M059J (cell line): ENCODE measurements around the gene SH3GLB2. TPM values are rescaled to one million over a fixed set of nuclear protein-coding genes. Genes with fewer than 3 reads are reported as not detected.
"Not testable (repeated sequence)": the region's sequence is repeated elsewhere in the genome, so short reads cannot be mapped to it uniquely, and the experiment has no call there.

Experiments used
- DNase-seq: peaks from one replicate; pipeline ENCODE4 v3.0.0-alpha.2; 2012; ENCODE audit warnings: low read depth
- total RNA-seq: library from RNA; depleted of rRNA; stranded (reverse); fragments of >200 nt; shearing (Covaris generic); gene quantifications from 2 replicates; pipeline ENCODE4 v1.2.3, GENCODE V29; 2014

The SH3GLB2 gene
- total RNA-seq, 1 experiment from 2014 or later: 28.8 TPM

DNA sequence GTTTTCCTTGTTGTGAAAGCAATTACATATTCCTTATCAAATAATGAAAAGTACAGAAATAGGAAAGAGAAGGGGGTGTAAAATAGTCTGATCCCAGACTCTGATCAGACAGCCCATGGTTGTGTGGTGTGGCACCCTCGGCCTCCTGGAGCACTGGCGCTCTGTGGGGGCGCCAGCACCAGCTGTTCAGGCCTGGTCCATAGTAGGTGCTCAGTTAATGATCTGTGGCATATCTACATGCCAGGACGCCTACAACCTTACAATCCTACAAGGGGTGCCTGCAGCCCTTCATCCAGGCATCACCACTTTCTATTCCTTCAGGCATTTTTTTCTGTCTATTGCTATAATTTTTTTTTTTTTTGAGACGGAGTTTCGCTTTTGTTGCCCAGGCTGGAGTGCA lies 24.9 kb upstream of the SH3GLB2 start:
- DNase-seq: no peak

DNA sequence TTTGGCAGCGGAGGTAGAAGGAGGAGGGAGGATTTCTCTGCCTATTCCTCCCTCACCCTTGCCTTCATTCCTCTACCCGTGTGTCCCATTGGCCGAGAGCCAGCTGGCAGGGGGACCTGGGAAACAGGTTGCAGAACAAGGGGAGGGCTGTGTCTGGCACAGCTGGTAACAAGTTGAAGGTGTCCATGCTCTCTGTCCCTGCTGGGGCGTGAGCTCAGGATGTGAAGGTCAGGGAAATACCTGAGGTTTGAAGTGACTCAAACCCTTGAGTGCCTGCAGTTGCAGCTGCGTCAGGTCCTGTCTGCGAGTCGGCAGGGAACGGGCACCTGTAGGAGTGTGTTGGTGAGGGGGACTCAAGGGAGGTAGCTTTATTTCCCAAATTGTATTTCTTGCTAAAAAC lies 24.5 kb upstream of the SH3GLB2 start:
- peak; percentile 10 for DNase-seq

- DNase-seq: no peak
These were observed 13.9 kb upstream of the SH3GLB2 start for GRCh38 chr9:129042016-129042415.

- DNase-seq: no peak
These were observed 12.0 kb upstream of the SH3GLB2 start for GRCh38 chr9:129040113-129040643.

DNA sequence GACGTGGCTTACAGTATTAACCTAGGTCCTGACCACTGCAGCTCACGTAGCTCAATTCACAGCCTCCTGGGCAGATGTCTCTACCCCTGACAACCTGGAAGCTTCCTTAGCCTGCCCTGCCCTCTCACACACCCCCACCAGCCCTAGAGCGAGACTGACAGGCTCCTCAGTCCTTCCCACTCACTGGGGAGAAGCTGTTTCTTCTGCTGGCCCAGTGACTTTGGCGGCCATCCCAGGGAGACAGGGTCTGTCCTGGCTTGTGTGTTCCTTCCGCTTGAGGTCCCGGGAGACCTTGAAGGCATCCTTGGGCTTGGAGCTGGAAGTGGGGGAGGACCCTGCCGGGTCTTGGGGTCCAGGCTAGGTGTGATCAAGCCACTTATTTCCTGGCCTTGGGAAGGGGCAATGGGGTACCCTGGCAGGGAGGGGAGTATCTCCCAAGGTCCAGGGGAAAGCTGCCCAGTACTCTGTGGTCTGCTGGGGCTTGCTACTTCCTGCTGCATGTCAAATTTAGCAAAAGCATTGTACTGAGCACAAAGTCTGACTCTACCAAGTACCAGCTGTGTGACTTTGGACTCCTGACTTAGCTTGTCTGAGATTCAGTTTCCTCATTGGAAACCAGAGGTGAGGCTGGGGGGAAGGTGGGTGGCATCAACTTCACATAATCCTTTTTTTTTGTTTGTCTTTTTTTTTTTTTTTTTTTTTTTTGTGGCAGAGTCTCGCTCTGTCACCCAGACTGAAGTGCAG lies 10.2 kb upstream of the SH3GLB2 start:
- DNase-seq: no peak

GRCh38 chr9:129037767-129038098 lies 9.6 kb upstream of the SH3GLB2 start:
- DNase-seq: no peak

- no peak for DNase-seq
These were observed 9.0 kb upstream of the SH3GLB2 start for GRCh38 chr9:129036923-129037766.

DNA sequence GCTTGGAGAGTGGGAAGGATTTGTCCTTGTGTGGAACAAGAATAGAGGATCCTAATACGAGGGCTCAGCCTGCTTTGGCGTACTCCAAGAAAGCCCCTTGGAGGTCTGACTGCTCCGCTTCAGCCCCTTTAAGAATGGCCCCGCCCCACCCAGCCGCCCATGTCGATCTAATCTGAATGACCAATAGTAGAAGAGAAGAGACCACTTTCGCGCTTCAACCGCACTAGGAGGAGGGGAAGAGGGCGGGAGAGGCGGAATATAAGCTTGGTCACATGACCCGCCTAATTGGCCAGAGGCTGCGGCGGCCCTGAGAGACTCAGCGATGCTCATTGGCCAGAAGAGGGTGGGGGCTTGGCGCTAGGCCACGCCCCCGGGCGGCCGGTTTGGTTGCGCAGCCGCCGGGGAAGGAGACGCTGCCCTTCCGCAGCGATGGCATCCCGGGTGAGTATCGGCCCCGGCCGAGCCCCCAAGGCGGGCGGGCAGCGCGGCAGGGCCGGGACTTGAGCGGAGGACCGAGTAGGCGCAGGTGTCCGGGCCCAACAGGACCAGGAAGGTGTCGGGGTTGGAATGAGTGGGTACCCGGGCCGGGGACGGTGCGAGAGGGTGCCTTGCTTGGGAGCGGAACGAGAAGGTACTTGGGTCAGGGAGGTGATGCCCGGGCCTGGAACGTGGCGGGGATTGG lies 8.3 kb upstream of the SH3GLB2 start, which contains the start of gene MIGA2:
TSS of gene MIGA2 (plus strand) at position 386 of the 682 bp plus-strand sequence. CDS start 3,969 bp downstream, outside the sequence.
- peak; percentile 100 for DNase-seq

GRCh38 chr9:129035838-129036237 lies 7.7 kb upstream of the SH3GLB2 start:
- DNase-seq: not testable (repeated sequence)

- no peak for DNase-seq
These were observed 5.1 kb upstream of the SH3GLB2 start for GRCh38 chr9:129033216-129033615.

DNA sequence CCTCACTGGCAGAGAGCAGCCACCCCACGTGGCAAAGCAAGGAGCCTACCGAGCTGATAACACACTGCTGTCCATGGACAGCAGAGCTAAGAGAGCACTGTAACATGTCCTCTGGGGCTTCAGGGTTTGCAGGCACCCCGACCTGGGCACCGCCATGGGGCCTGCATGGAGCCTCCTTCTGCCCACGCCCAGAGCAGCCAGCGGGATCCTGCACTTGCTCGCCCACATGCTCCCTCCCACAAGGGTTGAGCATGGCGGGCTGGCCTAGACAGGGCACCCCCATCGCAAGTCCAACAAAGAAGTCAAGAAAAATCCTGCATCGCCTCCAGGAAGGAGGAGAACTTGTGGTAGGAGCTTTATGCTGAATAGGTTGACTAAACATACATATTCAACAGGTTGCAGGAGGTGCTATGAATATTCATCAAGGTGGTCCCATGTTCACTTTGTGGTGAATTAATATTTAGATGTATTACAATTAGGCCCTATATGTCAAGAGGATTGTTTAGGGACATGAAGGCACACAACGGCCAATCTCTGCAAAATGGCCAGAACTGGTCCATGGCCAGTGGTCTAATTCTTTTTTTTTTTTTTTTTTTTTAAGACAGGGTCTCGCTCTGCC lies 4.5 kb upstream of the SH3GLB2 start:
- no peak for DNase-seq

GRCh38 chr9:129031514-129031913 lies 3.4 kb upstream of the SH3GLB2 start:
- no peak for DNase-seq

GRCh38 chr9:129030191-129030590 lies 2.1 kb upstream of the SH3GLB2 start:
- DNase-seq: no peak

- DNase-seq: peak; percentile 65
These were observed 393 bp downstream of the SH3GLB2 start for GRCh38 chr9:129027685-129028191.

DNA sequence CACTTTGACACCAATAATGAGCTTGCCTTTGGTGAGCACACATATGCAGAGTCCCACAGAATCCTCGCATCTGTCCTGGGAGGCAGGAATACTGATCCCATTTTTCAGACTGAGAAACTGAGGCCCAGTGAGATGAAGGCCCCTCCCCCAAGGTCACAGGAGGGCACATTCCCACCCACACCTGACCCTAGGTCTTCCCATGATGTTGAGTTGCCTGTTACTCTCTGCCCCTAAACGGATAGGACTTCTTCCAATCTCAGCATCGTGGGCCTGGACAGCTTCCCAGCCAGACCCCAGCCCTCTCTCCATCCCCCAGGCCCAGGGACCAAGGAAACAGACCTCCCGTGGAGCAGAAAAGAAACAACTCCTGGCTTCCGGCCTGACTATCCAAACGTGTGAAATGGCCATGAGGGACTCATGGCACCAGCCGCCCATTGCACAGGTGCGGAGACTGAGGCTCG lies 877 bp downstream of the SH3GLB2 start:
- DNase-seq: no peak

GRCh38 chr9:129026442-129027223 lies 1.5 kb downstream of the SH3GLB2 start:
- peak; percentile 26 for DNase-seq

GRCh38 chr9:129023908-129024233 lies 4.3 kb downstream of the SH3GLB2 start:
- DNase-seq: no peak

DNA sequence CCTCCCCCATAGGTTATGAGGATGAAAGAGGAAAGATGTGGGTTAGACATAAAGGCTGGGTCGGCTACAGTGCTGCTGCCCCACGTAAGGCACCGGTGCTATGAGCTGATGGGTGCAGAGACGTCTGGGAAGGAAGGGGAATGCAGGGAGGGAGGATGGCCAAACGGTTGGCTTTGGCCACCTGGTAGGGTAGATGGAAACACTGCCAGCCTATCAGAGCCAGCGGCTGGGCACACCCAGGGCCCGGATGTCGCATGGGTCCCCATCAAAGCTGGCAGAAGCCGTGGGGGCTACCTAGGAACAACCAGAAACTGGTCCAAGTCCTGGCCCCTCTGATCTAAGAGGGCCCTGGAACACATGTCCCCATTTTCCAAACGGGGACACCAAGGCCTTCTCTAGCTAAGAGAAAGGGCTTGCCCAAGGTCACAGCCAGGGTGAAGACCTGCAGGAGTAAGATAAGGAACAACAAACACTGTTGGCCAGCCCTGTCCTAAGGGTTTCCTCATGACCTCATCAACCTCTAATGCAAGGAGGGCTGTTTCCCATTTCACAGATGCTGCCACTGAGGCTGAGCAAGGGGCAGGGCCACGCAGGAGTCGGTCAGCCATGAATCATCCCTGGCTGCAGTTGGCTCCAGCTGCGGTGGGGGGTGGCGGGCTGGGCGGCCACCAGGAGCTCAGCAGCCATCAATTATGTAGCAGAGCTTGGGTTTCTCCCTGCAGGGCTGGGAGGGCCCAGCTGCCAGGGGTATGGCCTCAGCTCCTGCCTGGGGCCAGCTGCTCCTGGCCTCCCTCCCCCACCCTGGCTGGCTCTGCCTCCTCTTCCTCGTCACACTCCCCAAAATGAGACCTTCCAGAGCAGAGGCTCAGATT lies 4.9 kb downstream of the SH3GLB2 start:
- DNase-seq: peak; percentile 83

DNA sequence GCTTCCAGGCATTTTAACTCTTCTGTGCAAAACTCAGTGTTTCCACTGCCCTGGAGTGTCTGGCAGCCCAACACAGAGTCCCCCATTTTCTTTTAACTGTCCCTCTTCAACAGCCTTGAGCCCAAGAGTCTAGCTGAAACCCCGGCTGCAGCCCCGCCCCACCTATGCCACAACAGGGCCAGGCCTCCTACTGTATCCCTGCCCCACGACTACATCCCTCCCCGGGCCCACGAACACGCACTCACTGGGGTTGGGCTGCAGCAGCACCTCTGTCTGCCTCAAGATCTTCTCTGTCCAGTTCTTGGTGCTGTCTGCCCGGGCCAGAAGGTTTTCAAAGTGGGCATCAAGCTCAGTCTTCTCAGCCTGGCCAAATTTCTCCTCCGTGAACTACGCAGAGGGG lies 6.1 kb downstream of the SH3GLB2 start:
- DNase-seq: no peak

DNA sequence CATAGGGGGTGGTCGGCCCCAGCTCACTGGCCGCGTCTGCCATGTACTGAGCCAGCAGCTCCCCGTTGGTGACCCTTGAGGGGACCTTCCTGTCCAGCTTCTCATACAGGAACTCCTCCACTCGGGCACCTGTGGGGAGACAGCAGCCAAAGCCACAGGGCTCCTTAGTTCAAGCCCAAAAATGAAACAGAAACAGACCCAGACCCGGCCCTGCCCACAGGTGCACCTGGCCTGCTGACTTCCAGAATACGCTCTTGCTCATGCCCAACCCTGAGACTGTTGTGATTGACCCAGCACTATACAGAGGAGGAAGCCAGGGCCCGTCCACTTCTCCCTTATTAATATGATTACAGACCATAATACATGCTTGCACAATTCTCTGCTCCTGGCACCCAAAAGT lies 7.0 kb downstream of the SH3GLB2 start:
- no peak for DNase-seq
